Measurements from ENCODE around the gene LMTK2.

DNA sequence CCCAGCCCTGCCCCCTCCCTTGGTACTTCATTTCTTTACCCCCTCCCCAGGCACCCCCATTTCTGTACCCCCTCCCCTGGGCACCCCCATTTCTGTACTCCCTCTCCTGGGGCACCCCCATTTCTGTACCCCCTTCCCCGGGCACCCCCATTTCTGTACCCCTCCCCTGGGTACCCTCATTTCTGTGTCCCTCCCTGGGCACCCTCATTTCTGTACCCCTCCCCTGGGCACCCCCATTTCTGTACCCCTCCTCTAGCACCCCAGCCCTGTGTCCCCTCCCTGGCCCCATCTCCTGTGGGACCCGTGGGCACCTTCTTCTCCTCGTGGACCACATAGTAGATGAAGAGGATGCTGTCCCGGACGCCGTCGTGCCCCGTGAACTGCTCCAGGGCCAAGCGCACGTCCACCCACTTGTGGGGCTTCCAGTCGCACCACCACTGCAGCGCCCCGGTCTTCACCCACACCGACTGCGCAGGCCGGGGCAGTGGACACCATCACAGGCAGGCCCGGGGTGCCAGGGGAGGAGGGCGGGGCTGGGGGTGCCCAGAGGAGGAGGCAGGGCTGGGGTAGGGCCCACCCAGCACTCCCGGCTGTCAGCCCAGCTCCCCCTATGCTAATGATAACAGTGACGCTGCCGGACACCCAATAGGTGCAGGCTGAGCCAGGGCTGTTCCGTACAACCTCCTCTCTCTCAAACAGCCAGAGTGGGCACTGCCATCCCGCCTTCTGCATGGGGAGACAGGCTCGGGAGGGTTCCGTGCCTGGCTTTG, 125.0 kb downstream of the LMTK2 start:
- TF ChIP-seq SIN3A (IDR thresholded peaks at IDR 0.05; ENCODE audit: borderline replicate concordance, insufficient read depth, low read length) (no peak), POLR2AphosphoS5 (IDR thresholded peaks at IDR 0.05; ENCODE audit: low read depth, low read length) (no peak)
